H1 (cell line): ENCODE measurements around the gene SCAMP4. TPM values are rescaled to one million over a fixed set of nuclear protein-coding genes. Genes with fewer than 3 reads are reported as not detected.

ENCODE experiments used
- CTCF ChIA-PET: fragments of 300-600 bp; sonication (Branson Sonifier 250); formaldehyde crosslinking; loops from one replicate; lab custom pipeline; 2021; ENCODE audit not compliant: partially characterized antibody; lab: Charles Lee
- POLR2A ChIA-PET: fragments of 300-600 bp; sonication (Branson Sonifier 250); formaldehyde crosslinking; loops from one replicate; lab custom pipeline; 2021; ENCODE audit warnings: inconsistent platforms; ENCODE audit not compliant: partially characterized antibody; lab: Charles Lee
- DNase-seq, 2 experiments: peaks; one replicate each; pipeline versions ENCODE4 v3.0.0 to v3.0.0-alpha.2; 2010 to 2022; ENCODE audit warnings: low spot score in 2 of 2, low read depth in 1 of 2, mixed read lengths in 1 of 2
- FAIRE-seq: peaks from 2 replicates; lab custom pipeline; 2011; peaks lifted over from hg19 to GRCh38; lab: Jason Lieb, UNC
- H2AFZ ChIP-seq: 2 replicates; pipeline ENCODE4 v1.8.1; 2012; ENCODE audit warnings: low read length, inconsistent platforms
- H2AK5ac ChIP-seq: 2 replicates; pipeline ENCODE4 v1.6.1; 2013; ENCODE audit warnings: low read depth, low read length
- H2BK120ac ChIP-seq: replicated peaks from 2 replicates; pipeline ENCODE3; 2013; ENCODE audit warnings: low read depth, low read length, inconsistent platforms
- H2BK12ac ChIP-seq: 2 replicates; pipeline ENCODE4 v1.6.1; 2013; ENCODE audit warnings: low read depth, low read length
- H2BK15ac ChIP-seq: 2 replicates; pipeline ENCODE4 v1.6.1; 2013; ENCODE audit warnings: low read length
- H2BK20ac ChIP-seq: 2 replicates; pipeline ENCODE4 v1.6.1; 2013; ENCODE audit warnings: low read length
- H2BK5ac ChIP-seq: 2 replicates; pipeline ENCODE4 v1.6.1; 2013; ENCODE audit warnings: low read depth, low read length
- H3K14ac ChIP-seq: 2 replicates; pipeline ENCODE4 v1.6.1; 2013; ENCODE audit warnings: inconsistent platforms; ENCODE audit not compliant: insufficient read length
- H3K18ac ChIP-seq: 2 replicates; pipeline ENCODE4 v1.6.1; 2013; ENCODE audit warnings: low read length; ENCODE audit errors: extremely low read depth
- H3K23ac ChIP-seq: 2 replicates; pipeline ENCODE4 v1.6.1; 2013; ENCODE audit warnings: inconsistent platforms; ENCODE audit not compliant: insufficient read length
- H3K23me2 ChIP-seq: 2 replicates; pipeline ENCODE4 v1.6.1; 2013; ENCODE audit warnings: low read depth, low read length
- H3K27ac ChIP-seq: 2 replicates; pipeline ENCODE4 v1.6.1; 2011; ENCODE audit warnings: low read depth, low read length, inconsistent platforms
- H3K27me3 ChIP-seq, 4 experiments: replicated peaks in 1 of 4; 1 replicate in 1 of 4; 2 replicates in 3 of 4; pipeline versions ENCODE4 v1.6.1 to v1.8.1; 2011 to 2013; ENCODE audit warnings: low read length in 3 of 4, mild to moderate bottlenecking in 3 of 4, inconsistent platforms in 2 of 4, mixed read lengths in 2 of 4, moderate library complexity in 1 of 4; ENCODE audit not compliant: control insufficient read depth in 3 of 4, insufficient read depth in 3 of 4; ENCODE audit errors: extremely low read depth in 1 of 4
- H3K36me3 ChIP-seq, 4 experiments: 2 replicates each; pipeline versions ENCODE4 v1.6.1 to v1.8.1; 2011 to 2013; ENCODE audit warnings: mild to moderate bottlenecking in 4 of 4, low read length in 3 of 4, moderate library complexity in 2 of 4, control low read depth in 1 of 4, inconsistent platforms in 1 of 4; ENCODE audit not compliant: insufficient read depth in 4 of 4, control insufficient read depth in 2 of 4
- H3K4ac ChIP-seq: replicated peaks from 2 replicates; pipeline ENCODE3; 2013; ENCODE audit warnings: low read length, low read depth, mixed read lengths, inconsistent platforms; ENCODE audit not compliant: insufficient read length
- H3K4me1 ChIP-seq, 4 experiments: replicated peaks in 1 of 4; 1 replicate in 1 of 4; 2 replicates in 3 of 4; pipeline versions ENCODE4 v1.6.1 to v1.8.1; 2011 to 2013; ENCODE audit warnings: low read length in 3 of 4, inconsistent platforms in 2 of 4, mixed read lengths in 1 of 4; ENCODE audit not compliant: insufficient read depth in 4 of 4, control insufficient read depth in 3 of 4
- H3K4me2 ChIP-seq, 2 experiments: 2 replicates each; pipeline versions ENCODE4 v1.6.1 to v1.8.1; 2011 to 2013; ENCODE audit warnings: low read depth in 2 of 2, low read length in 2 of 2, control low read depth in 1 of 2, inconsistent platforms in 1 of 2, mild to moderate bottlenecking in 1 of 2; ENCODE audit not compliant: insufficient read depth in 1 of 2
- H3K4me3 ChIP-seq, 4 experiments: fragments of 200-600, 300-600 bp in 1 of 4; sonication (generic), shearing (Covaris generic), sonication (Bioruptor Twin) in 1 of 4; 2 replicates each; pipeline versions ENCODE4 v1.5.1 to v1.8.1; 2011 to 2016; ENCODE audit warnings: low read length in 4 of 4, low read depth in 3 of 4, control low read depth in 2 of 4, inconsistent platforms in 2 of 4, mild to moderate bottlenecking in 2 of 4, mixed read lengths in 1 of 4, moderate library complexity in 1 of 4; ENCODE audit not compliant: insufficient read depth in 2 of 4; ENCODE audit errors: extremely low read depth in 1 of 4
- H3K56ac ChIP-seq: replicated peaks from 2 replicates; pipeline ENCODE3; 2013; ENCODE audit warnings: low read depth, mild to moderate bottlenecking, mixed read lengths, low read length, inconsistent platforms; ENCODE audit not compliant: insufficient read length
- H3K79me1 ChIP-seq: 2 replicates; pipeline ENCODE4 v1.6.1; 2013; ENCODE audit warnings: low read depth, low read length, control low read depth
- H3K79me2 ChIP-seq, 2 experiments: 2 replicates each; pipeline versions ENCODE4 v1.6.1 to v1.8.1; 2012 to 2013; ENCODE audit warnings: low read length in 2 of 2, mild to moderate bottlenecking in 2 of 2, inconsistent platforms in 1 of 2; ENCODE audit not compliant: insufficient read depth in 2 of 2, control insufficient read depth in 1 of 2
- H3K9ac ChIP-seq, 4 experiments: replicated peaks in 1 of 4; 1 replicate in 1 of 4; 2 replicates in 3 of 4; pipeline versions ENCODE4 v1.6.1 to v1.8.1; 2011 to 2013; ENCODE audit warnings: low read depth in 3 of 4, low read length in 3 of 4, control low read depth in 2 of 4, mild to moderate bottlenecking in 2 of 4, moderate library complexity in 2 of 4, inconsistent platforms in 1 of 4; ENCODE audit errors: extremely low read depth in 1 of 4
- H3K9me3 ChIP-seq, 2 experiments: 2 replicates each; pipeline versions ENCODE4 v1.6.1 to v1.8.1; 2012 to 2013; ENCODE audit warnings: mild to moderate bottlenecking in 2 of 2, moderate library complexity in 2 of 2, control low read depth in 1 of 2, inconsistent platforms in 1 of 2, low read depth in 1 of 2, low read length in 1 of 2, mixed read lengths in 1 of 2; ENCODE audit not compliant: insufficient read depth in 2 of 2
- H4K20me1 ChIP-seq, 2 experiments: replicated peaks in 1 of 2; 2 replicates each; pipeline versions ENCODE3 to v1.8.1; 2011 to 2013; ENCODE audit warnings: inconsistent platforms in 2 of 2, low read length in 2 of 2, mild to moderate bottlenecking in 1 of 2; ENCODE audit not compliant: insufficient read depth in 2 of 2, control insufficient read depth in 1 of 2
- H4K5ac ChIP-seq: 2 replicates; pipeline ENCODE4 v1.6.1; 2013; ENCODE audit warnings: low read length, low read depth, mixed read lengths, inconsistent platforms; ENCODE audit not compliant: insufficient read length
- H4K8ac ChIP-seq: 2 replicates; pipeline ENCODE4 v1.8.0; 2013; ENCODE audit warnings: mild to moderate bottlenecking, moderate library complexity, low read length, inconsistent platforms; ENCODE audit not compliant: insufficient read depth; ENCODE audit errors: extremely low read depth
- H4K91ac ChIP-seq: replicated peaks from 2 replicates; pipeline ENCODE3; 2013; ENCODE audit warnings: low read length, mixed read lengths, inconsistent platforms; ENCODE audit not compliant: insufficient read length
- CHD1 ChIP-seq: IDR thresholded peaks from 2 replicates; pipeline ENCODE4 v1.6.1; 2012; ENCODE audit warnings: low read depth, low read length, improper control_type of control experiment
- EP300 ChIP-seq, 2 experiments: IDR thresholded peaks; 1 replicate in 1 of 2; 2 replicates in 1 of 2; pipeline ENCODE4 v1.6.1; 2011 to 2012; ENCODE audit warnings: low read depth in 2 of 2, low read length in 2 of 2, mild to moderate bottlenecking in 2 of 2, borderline replicate concordance in 1 of 2, inconsistent platforms in 1 of 2, moderate library complexity in 1 of 2
- JUN ChIP-seq: IDR thresholded peaks from 2 replicates; pipeline ENCODE4 v1.6.1; 2011; ENCODE audit warnings: low read depth, mild to moderate bottlenecking, improper control_type of control experiment, low read length
- KDM1A ChIP-seq: fragments of 200-600, 300-600 bp; sonication (generic); IDR thresholded peaks from 2 replicates; pipeline ENCODE4 v1.7.1; 2016; ENCODE audit warnings: mild to moderate bottlenecking, low read length, borderline replicate concordance
- NRF1 ChIP-seq: IDR thresholded peaks from 2 replicates; pipeline ENCODE4 v1.6.1; 2011; ENCODE audit warnings: mild to moderate bottlenecking, low read depth, low read length, improper control_type of control experiment
- PHF8 ChIP-seq: fragments of 200-600 bp; sonication (generic); conservative IDR thresholded peaks from 2 replicates; pipeline ENCODE4 v1.7.1; 2012; ENCODE audit warnings: low read depth, mild to moderate bottlenecking, inconsistent platforms, low read length, moderate library complexity
- RAD21 ChIP-seq, 2 experiments: IDR thresholded peaks in 1 of 2; conservative IDR thresholded peaks in 1 of 2; 2 replicates each; pipeline ENCODE4 v1.6.1; 2011; ENCODE audit warnings: low read depth in 2 of 2, low read length in 2 of 2, improper control_type of control experiment in 1 of 2, inconsistent platforms in 1 of 2, mild to moderate bottlenecking in 1 of 2, moderate library complexity in 1 of 2
- RBBP5 ChIP-seq: IDR thresholded peaks from 2 replicates; pipeline ENCODE4 v1.7.1; 2012; ENCODE audit warnings: low read depth, mild to moderate bottlenecking, inconsistent platforms, low read length, moderate library complexity, borderline replicate concordance
- RXRA ChIP-seq: IDR thresholded peaks from 2 replicates; pipeline ENCODE4 v1.6.1; 2011; ENCODE audit warnings: low read depth, mild to moderate bottlenecking, low read length, moderate library complexity; ENCODE audit not compliant: insufficient read depth
- SIRT6 ChIP-seq: IDR thresholded peaks from one replicate; pipeline ENCODE4 v1.7.1; 2012; ENCODE audit warnings: low read length, inconsistent platforms
- SP1 ChIP-seq: IDR thresholded peaks from 2 replicates; pipeline ENCODE4 v1.6.1; 2011; ENCODE audit warnings: low read depth, low read length
- TAF7 ChIP-seq: optimal IDR thresholded peaks from 2 replicates; pipeline ENCODE3; 2011; ENCODE audit warnings: low read depth, mild to moderate bottlenecking, inconsistent platforms, low read length, moderate library complexity, borderline replicate concordance
- ZNF274 ChIP-seq: IDR thresholded peaks from 2 replicates; pipeline ENCODE4 v1.7.0; 2012; ENCODE audit warnings: low read length, borderline replicate concordance; ENCODE audit errors: extremely low read depth
- WGBS, 2 experiments: shearing (Covaris generic) in 1 of 2; methylation state at CpG; one replicate each; pipeline versions ENCODE4 v1.1.6 to v1.1.7; 2013 to 2015; ENCODE audit warnings: low lambda C conversion rate in 2 of 2, mixed read lengths in 2 of 2, inconsistent platforms in 1 of 2, low coverage in 1 of 2, missing lambda C conversion rate in 1 of 2; ENCODE audit not compliant: insufficient replicate concordance in 2 of 2, insufficient coverage in 1 of 2, insufficient read length in 1 of 2; ENCODE audit errors: extremely low coverage in 1 of 2, missing lambda C conversion rate in 1 of 2; 5-methylcytosine and 5-hydroxymethylcytosine counted together
- polyA plus RNA-seq, 7 experiments: library from polyadenylated mRNA; depleted of rRNA in 3 of 7; stranded (reverse) in 5 of 7; unstranded in 2 of 7; fragments of >200 nt in 5 of 7; fragments of 200-250 nt in 2 of 7; gene quantifications; 1 replicate in 5 of 7; 2 replicates in 1 of 7; 4 replicates in 1 of 7; pipeline versions ENCODE4 v1.2.1 to v1.2.3, GENCODE V29; 2011 to 2013; ENCODE audit warnings: missing spikeins in 2 of 7, mixed read lengths in 2 of 7
- total RNA-seq: library from RNA; stranded (reverse); fragmentation: NEBNext Ultra II Directional; extraction: Animal tissue kit (Norgen Biotek cat#: 25700); gene quantifications from 2 replicates; pipeline ENCODE4 v1.2.1, GENCODE V29; 2021

SCAMP4 gene
- total and polyA plus RNA-seq, 2 of the 8 experiments (the other 6 are each of a cell fraction or from before 2014, with no cell fraction given), result 17.1 to 61.4 TPM

GRCh38 chr19:1902923-1903322 is 2.3 kb upstream of the SCAMP4 start:
- no peak overlapping the region for H4K5ac ChIP-seq
- 96% methylated on average over 5 of the region's 6 CpGs; no CpG with 5 or more reads in 1 of the 2 experiments for WGBS, 2 experiments
- no peak overlapping the region for H3K4me3 ChIP-seq
- H3K18ac ChIP-seq, result no peak overlapping the region; the same call in none of the 2 replicates
- H3K23ac ChIP-seq, result no peak overlapping the region
- peaks cover 3 to 6% of the 10 kb centered on the region in 2 experiments for H4K20me1 ChIP-seq
- H3K23me2 ChIP-seq, result peaks cover 3% of the 10 kb centered on the region
- H3K9ac ChIP-seq, result no peak overlapping the region
- no peak overlapping the region for H3K27ac ChIP-seq
- DNase-seq (no peak), FAIRE-seq (no peak)
- no peak overlapping the region for H2BK120ac ChIP-seq
- H3K56ac ChIP-seq, result no peak overlapping the region
- H2BK20ac ChIP-seq, result peak overlapping the region; percentile 72; the same call in 1 of the 2 replicates
- 0 out of 2 replicates have a peak overlapping the region, but pooled peaks have one; percentile 24 for H2AK5ac ChIP-seq
- no peak overlapping the region for H3K4ac ChIP-seq
- no peak overlapping the region for H4K8ac ChIP-seq
- no peaks in the 10 kb centered on the region for H3K27me3 ChIP-seq
- H3K14ac ChIP-seq, result no peak overlapping the region
- peaks cover 6 to 23% of the 10 kb centered on the region in 2 experiments; a peak in 3 of 4 replicates for H3K79me2 ChIP-seq
- 0 out of 8 replicates have a peak, but pooled peaks cover 0 to 4% (median 0%) of the 10 kb centered on the region in 4 experiments for H3K36me3 ChIP-seq
- no peak overlapping the region for H2BK5ac ChIP-seq
- peaks cover 0 to 9% (median 8%) of the 10 kb centered on the region in 4 experiments; a peak in 5 of 7 replicates for H3K4me1 ChIP-seq
- H3K4me2 ChIP-seq, result no peak overlapping the region
- H2BK12ac ChIP-seq, result 0 out of 2 replicates have a peak overlapping the region, but pooled peaks have one; percentile 39
- H3K79me1 ChIP-seq, result peaks cover 10% of the 10 kb centered on the region; the same call in 1 of the 2 replicates
- POLR2A ChIA-PET, result interaction anchor here (0.7 to 2.3 kb wide), 4 partner anchors 18 to 38 kb away, joined by 3 to 10 read pairs (median 6); partner anchors contain the start of gene ABHD17A
- H4K91ac ChIP-seq, result no peak overlapping the region
- H2AFZ ChIP-seq, result no peak overlapping the region
- no peaks in the 10 kb centered on the region for H3K9me3 ChIP-seq
- H2BK15ac ChIP-seq, result peak overlapping the region; percentile 72; the same call in 1 of the 2 replicates
- CTCF ChIA-PET, result interaction anchor here (0.6 to 2.6 kb wide), 6 partner anchors 27 to 43 kb away, joined by 3 to 10 read pairs (median 5); no protein-coding TSS in a partner anchor
- TF ChIP-seq TAF7 (no peak), CHD1 (no peak), JUN (no peak), RAD21 (IDR thresholded peaks at IDR 0.05 in 1 of 2, conservative IDR thresholded peaks at IDR 0.05 in 1 of 2; ENCODE audit: low read depth in 2 of 2, low read length in 2 of 2) (no peak), SIRT6 (no peak), EP300 (IDR thresholded peaks at IDR 0.05; ENCODE audit: borderline replicate concordance in 1 of 2, low read depth in 2 of 2, low read length in 2 of 2) (no peak), ZNF274 (no peak), PHF8 (no peak), RBBP5 (no peak), KDM1A (no peak), RXRA (no peak), SP1 (no peak), NRF1 (no peak)
